Activated effector memory CD4-positive, alpha-beta T cell treated with anti-CD3 and anti-CD28 coated beads, Interleukin-2, amount 50 U/mL, for 16 hours (primary cell): ENCODE results near the gene BCL2L12.
"Not testable (repeated sequence)": the region's sequence is repeated elsewhere in the genome, so short reads cannot be mapped to it uniquely, and the experiment has no call there.

Experiments
- DNase-seq: peaks from one replicate; pipeline ENCODE4 v3.0.0-alpha.2; 2020

The BCL2L12 gene, protein sequence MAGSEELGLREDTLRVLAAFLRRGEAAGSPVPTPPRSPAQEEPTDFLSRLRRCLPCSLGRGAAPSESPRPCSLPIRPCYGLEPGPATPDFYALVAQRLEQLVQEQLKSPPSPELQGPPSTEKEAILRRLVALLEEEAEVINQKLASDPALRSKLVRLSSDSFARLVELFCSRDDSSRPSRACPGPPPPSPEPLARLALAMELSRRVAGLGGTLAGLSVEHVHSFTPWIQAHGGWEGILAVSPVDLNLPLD

DNA sequence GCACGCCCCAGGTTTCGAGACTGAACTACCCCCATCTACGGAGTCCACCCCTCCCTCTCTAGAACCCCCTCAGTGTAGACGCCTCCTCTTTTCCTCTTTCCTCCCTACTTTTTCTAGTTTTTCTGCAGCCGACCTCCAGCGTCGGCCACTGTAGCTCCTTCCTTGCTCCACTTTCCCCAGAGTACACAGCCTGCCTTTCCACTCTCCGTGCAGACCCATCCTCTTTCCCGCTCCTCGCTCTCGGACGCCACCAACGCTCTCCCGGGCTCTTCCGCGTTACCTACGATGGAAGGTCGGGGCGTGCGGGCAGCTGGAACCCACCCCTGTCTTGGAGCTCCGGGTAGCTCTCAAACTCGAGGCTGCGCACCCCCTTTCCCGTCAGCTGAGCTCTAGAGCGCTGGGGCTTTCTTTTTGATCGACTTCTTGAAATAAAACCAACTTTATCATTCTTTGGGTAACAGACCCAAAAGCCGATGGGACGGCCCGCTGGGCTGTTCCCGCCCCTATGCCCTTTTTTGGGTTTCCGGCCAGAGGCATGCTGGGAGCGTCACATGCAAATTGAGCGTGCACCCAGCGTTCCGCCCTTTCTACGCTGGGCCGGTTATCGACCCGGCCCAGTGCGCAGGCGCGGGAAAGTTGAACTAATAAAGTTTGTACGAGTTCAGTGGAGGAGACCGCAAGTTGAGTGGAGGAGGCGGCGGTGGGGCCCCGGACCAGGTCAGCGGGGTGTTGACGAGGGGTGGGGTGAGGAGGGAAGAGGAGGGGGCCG lies at the start of gene BCL2L12, which contains the start of gene IRF3:
TSS of gene BCL2L12 (plus strand) at position 583 of the 769 bp plus-strand sequence. CDS start 760 bp downstream, outside the sequence.
TSS of gene IRF3 (minus strand) at position 507 of the 769 bp plus-strand sequence. CDS start 1,019 bp downstream, outside the sequence.
- DNase-seq, result peak; percentile 100

DNA sequence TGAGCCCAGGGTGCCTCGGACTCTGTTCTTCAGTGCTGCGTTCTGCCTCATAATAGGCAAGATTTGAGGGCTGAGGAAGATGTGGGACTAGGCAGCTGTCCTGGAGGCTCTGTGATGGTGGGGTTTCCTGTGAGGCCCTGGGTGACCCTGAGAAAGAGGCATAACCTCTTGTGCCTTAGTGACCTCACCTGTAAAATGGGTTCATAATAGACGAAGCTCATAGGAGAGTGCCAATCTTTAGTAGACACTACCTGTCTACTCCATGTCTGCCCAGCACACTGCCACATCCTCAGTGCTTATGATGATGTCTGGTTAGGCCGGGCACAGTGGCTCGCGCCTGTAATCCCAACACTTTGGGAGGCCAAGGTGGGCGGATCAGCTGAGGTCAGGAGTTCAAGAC lies 49.2 kb upstream of the BCL2L12 start:
- no peak for DNase-seq

DNA sequence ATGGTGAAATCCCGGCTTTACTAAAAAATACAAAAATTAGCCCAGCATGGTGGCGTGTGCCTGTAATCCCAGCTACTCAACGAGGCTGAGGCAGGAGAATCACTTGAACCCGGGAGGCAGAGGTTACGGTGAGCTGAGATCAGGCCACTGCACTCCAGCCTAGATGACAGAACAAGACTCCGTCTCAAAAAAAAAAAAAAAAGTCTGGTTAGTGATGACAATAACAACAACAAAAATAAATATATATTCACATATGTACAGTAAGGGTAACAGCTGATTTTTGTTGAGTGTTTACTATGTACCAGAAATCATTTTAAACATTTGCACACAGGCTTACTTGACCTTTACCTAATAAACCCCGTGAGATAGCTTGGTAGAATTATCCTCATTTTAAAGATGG lies 48.8 kb upstream of the BCL2L12 start:
- DNase-seq, result no peak

DNA sequence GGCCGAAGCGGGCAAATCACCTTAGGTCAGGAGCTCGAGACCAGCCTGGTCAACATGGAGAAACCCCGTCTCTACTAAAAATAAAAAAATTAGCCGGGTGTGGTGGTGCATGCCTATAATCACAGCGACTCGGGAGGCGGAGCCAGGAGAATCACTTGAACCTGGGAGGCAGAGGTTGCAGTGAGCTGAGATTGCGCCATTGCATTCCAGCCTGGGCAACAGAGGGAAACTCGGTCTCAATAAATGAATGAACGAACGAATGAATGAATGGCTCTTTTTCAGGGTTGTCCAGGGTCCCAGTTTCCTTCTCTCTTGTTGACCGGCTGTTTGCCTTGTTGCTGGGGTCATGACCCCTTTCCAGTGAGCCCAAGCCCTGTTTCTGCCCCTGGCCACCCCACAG lies 47.9 kb upstream of the BCL2L12 start:
- not testable (repeated sequence) for DNase-seq

DNA sequence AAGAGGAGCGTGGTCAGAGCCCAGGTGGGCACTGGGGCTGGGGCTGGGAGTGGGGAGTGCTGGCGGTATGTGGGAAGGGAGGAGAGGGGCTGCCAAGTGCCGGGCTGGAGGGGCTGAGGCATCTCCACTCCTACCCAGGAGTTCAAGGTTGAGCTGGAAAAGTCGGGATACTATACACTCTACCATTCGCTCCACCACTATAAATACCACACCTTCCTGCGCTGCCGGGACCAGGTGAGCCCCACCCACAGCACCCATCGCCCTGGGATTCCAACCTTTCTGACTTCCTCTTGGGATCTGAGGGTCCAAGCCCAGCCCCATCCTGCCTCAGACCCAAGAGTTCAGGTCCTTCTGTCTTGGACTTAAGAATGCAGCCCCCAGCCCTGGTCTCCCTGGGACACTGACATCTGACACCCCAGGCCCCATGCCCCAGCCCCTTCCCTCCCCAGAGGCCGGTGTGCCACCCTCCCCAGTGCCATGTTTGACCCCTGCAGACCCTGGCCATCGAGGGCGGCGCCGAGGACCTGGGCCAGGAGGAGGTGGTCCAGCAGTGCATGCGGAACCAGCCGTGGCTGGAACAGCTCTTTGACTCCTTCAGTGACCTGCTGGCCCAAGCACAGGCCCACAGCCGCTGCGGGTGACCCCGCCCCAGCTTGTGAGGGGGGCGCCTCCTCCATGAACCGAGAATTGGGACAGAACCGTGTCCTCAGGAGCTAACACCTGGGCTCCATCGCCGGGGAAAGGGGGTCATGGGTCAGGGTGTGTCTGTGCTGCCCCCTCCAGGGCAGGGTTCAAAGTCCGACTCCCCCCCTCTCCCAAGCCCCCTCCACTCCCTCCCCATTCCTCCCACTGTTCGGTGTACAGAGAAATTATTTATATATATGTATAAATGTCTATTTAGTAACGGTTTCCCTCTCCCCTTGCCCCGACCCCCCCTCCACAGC lies 40.5 kb upstream of the BCL2L12 start:
- DNase-seq, result no peak

DNA sequence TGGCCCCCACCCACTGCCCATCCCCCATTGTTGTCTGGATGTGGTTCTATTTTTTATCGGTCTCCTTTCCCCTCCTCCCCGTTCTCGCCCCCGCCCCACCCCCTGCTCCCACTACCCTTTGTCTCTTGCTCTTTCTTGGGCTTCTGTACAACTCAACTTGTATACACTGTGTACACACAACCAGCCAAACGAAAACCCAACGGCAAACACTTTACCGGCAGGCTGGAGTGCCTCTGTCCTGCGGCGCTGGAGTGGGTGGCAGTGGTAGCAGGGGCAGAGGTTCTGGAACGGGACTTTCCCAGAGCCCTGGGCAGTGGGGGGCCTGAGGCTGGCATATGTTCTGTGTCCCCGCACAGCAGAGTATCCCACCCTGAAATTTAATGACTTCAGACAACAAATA lies 39.5 kb upstream of the BCL2L12 start:
- DNase-seq, result no peak

DNA sequence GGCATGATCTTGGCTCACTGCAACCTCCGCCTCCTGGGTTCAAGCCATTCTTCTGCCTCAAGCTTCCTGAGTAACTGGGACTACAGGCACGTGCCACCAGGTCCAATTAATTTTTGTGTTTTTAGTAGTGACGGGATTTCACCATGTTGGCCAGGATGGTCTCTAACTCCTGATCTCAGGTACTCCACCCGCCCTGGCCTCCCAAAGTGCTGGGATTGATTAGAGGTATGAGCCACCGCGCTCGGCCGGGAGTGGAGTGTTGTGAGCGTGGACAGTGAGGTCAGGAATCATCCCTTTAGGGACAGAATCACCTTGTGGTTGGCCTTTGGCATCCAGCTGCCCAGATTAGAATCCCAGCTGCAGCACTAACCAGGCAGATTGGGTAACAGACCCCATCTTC lies 36.1 kb upstream of the BCL2L12 start:
- no peak for DNase-seq

DNA sequence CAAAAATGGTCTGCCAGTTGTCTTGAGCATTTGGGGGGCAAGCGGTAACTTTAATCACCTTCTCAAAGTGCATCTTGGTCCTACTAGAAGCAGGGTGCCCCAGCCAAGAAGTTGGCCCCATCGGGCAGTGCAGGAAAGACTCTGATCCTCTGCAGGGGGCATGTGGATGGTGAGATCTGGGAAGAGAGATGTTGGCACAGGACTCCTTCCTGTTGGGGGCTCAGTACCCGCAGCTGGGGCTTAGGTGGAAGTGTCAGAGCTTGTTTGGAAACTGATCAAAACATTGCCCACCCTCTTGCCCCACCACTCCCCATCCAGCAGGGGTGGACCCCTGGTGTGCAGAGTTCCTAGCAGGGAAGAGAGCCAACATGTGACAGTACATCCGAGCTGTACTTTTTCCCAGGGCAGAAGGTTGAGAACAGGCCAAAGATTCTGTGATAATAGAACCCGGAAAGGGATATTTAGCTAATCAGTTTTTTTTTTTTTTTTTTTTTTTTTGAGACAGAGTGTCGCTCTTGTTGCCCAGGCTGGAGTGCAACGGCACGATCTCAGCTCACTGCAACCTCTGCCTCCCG lies 34.6 kb upstream of the BCL2L12 start:
- no peak for DNase-seq

DNA sequence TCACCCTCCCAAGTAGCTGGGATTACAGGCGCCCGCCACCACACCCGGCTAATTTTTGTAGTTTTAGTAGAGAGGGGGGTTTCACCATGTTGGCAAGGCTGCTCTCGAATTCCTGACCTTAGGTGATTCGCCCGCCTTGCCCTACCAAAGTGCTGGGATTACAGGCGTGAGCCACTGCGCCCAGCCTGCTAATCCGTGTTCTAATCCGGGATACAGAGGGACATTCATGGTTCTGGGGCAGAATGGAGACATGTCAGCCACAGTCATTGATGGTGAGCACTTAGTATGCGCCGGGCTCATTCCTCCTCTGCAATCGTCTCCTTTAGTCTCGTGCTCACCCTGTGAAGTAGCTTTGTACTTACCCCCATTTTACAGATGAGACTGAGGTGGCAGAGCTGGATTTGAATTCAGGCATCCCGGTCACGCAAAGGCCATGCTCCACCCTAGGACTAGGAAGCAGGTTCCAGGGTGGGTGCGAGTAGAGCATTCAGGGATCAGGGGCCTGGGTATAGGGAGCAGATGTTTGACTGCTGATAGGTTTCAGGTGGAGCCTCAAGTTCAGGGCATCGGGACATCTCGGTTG lies 34.0 kb upstream of the BCL2L12 start:
- no peak for DNase-seq

DNA sequence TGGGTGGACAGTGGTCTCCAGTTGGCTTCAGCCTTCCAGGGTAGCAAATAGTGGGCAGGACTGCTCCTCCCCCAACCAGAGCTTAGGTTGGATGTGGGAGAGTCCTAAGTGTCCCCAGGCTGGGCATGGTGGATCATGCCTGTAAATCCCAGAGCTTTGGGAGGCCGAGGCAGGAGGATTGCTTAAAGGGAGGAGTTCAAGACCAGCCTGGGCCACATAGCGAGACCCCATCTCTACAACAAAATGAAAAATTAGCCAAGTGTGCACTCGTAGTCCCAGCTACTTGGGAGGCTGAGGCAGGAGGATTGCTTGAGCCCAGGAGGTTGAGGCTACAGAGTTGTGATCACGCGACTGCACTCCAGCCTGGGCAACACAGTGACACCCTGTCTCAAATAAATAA lies 33.2 kb upstream of the BCL2L12 start:
- DNase-seq, result no peak

DNA sequence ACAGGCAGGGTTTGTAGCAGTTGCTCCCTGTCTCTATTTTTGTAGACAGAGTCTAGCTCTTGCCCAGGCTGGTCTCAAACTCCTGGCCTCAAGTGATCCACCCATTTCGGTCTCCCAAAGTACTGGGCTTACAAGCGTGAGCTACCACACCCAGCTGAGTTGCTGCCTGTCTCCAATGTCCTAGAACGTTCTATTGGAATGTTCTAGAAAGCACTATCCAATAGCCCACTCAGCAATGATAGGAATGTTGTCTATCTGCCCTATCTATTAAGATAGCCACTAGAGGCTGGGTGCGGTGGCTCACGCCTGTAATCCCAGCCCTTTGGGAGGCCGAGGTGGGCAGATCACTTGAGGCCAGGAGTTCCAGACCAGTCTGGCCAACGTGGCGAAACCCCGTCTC lies 32.5 kb upstream of the BCL2L12 start:
- not testable (repeated sequence) for DNase-seq

DNA sequence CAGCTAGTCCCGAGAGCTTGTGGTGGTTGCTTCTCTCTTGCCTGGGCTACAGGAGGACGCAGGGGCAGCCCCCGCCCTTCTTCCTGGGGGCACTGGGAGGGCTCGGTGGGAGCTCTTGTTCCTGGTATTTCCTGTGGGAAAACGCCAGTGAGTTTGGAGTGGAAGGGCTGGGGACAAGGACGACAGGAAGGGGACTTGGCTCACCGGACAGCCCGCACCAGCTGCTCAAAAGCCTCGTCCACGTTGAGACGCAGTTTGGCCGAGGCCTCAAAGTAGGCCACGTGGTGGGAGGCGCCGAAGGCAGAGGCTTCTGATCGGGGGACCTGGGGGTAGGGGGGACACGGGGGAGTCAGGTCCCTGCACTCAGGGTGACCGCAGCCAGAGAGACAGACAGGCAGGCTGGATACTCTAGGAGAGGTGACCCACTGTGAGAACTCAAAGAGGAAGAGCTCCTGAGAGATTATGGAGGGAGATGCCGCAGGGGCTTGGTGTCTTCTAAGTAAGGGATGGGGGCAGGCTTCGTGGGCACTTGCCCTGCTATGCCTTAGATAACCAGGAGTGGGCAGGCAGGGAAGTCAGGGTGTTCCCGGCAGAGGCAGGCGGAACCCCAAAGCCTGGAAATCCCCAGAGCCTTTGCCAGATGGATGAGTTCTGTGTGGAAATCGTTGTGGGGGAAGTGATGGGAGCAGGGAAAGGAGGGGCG lies 30.1 kb upstream of the BCL2L12 start:
- DNase-seq, result no peak

DNA sequence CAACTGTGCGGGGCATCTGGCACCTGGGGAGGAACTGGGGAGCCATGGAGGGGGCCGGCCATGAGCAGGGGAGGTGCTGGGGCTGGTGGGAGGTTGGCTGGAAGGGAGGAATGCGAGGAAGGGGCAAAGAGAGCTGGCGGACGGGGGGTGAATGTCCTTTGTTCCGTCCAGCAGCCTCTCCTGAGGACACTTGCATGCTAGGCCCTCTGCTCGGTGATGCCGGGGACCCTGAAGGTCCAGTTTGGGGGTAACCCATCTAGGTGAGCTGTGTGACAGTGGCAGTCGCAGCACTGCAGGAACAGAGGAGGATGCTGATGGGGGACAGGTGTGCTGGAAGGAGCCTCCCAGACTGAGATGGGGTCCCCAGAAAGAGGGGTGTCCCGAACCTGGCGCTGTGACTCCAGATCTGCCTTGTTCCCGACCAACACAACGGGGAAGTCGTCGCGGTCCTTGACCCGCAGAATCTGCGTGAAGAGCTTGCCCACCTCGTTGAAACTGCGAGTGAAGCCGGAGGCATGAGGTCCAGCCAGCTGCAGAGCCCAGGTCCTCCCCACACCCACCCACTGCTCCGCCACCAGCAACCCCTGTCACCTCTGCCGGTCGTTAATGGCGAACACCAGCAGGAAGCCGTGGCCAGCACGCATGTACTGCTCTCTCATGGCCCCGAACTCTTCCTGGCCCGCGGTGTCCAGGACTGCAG lies 29.4 kb upstream of the BCL2L12 start:
- no peak for DNase-seq

DNA sequence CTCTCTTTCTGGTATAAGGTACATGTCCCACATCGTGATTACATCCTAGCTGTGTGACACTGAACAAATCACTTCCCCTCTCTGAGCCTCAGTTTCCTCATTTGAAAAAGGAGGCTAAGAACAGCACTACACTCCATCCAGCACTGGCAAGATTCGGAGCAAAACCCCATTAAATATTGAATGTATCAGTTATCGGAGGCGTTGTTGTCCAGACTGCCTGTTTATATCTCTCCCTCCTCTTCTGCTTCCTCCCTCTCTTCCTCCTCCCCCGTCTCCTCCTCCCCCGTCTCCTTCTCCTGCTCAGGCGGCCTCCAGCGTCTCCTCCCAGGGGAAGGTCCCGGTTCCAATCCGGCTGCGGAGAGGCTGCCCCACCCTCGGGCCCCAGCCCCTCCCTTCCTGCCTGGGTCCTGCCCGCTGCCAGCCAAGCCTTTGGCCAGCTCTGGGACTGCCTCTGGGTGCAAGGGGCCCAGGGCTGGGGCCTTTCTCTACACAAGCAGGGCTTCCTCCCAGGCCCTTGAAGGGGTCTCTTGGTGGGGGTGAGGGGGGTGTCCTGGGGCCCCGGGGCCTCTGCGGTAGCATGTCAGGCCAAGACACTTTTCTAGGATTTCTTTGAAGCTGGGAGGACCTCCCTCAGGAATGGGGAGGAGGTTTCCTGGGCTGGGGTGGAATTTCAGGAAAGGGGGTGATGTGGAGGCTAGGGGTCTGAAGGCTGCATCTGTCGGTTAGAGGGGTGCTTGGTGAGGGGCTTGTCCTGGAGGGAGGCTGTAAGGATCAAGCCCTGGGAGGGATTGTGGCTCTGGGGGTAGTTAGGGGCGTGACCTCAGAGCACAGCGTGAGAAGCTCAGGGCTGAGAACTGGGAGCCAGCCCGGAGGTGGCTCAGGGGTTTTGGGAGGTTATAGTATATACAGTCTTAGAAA lies 27.7 kb upstream of the BCL2L12 start:
- DNase-seq, result no peak

DNA sequence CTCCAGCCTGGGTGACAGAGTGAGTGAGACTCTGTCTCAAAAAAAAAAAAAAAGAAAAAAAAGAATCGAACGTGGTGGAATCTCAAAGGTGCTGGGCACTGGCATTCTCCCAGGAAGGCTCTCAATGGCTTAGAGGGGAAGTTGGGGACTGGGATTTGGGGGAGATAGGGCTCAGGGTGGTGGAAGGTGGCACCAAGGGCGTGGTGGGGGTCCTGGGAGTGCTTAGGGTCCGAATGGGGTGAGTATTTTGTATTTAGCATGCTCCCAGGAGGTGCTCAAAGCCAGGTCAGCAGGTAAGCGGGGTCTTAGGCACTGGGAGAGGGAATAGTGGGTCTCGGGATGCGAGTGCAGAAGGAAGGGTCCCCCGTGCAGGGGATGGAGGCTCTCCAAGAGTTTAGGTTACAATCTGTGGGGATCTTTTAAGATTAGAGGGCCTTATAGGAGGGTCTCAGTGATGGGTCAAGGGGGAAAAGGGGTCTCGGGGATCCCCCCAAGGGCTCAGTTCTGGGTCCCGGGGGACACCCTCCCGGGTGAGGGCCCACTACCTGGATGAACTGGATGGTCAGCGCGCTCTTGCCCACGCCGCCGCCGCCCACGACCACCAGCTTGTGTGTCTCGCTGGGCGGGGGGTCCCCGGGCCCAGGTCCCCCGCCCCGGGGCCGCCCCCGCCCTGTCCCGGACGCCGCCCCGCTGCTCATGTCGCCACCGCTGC lies 26.2 kb upstream of the BCL2L12 start:
- DNase-seq, result no peak

DNA sequence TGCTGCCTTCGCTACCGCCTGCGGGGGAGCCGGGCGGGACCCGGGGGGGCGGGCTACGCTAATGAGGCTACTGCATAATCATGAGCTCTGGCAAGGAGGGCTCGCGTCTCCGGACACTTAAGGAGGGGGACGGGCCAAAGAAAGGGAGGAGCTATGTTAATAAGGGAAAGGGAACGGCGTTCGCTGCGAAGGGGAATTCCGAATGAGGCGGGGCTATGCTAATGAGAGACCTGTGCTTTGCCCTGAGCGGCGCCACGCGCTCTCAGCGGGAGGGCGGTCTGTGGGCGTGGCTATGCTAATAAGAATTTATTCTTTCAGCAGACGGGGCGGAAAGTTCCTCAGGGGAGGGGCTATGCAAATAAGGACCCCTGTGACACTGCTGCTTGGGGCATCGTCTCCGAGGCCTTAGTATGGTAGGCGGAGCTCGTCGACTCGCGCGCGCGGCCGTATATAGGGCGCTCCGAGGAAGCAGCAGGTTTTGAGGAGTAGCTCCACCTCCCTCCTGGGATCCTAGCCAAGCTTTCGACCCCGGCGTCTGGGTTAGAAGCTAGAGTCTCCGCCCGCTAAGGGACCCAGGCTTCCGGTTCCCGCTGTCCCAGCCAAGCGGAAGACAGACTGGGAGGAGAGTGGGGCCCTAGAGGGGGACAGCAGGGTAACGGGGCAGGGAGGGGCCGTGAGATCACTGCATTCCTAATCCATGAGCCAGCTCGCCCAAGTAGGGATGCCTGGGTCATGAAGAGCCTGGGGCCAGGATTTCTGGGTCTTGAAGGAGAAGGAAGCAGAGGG lies 25.4 kb upstream of the BCL2L12 start, which contains the start of gene RRAS:
TSS of gene RRAS (minus strand) at position 31 of the 786 bp plus-strand sequence. CDS start 45 bp downstream, outside the sequence.
- DNase-seq, result peak; percentile 100

DNA sequence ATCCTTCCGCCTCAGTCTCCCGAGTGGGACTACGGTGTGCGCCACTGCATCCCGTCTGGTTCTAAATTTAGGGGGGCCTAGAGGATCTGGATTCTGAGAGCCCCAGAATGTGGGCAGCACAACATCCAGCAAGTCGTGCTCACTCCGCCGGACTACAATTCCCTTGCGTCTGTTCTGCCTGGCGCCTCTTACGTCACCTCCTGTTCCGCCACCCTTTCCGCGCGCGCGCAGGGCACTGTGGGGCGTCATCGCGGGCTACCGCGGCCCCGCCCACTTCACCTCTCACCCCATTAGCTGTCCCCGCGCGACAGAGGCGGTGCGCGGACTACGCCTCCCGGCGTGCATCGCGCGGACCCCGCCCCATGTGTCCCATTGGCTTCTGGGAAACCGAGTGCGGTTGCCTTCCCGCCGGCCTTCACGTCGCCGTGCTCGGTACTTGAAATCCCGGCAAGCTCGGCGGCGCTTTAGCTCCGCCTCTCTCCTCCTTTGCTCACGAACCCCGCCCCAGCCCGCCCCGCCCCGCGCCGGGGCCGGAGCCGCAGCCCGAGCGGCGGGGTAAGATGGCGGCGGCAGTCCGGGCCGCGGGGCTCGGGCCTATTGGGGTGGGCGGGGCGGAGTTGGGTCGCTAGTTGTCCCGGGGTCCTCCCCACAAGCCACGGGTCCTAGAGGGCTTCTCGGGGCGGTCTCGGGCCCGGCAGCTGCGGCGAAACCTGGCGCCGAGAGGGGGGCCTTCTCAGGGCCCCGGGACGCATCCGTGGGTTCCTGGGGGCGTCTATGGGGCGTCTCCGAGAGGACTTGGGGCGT lies 23.8 kb upstream of the BCL2L12 start, which contains the start of gene SCAF1:
TSS of gene SCAF1 (plus strand) at position 522 of the 804 bp plus-strand sequence. CDS start 2,818 bp downstream, outside the sequence.
- peak; percentile 100 for DNase-seq
